Ecto neural progenitor cell (in vitro differentiated cells): ENCODE data around the gene RPL10.
A peak's percentile ranks its signal among the peaks of the same experiment; 100 is the strongest.

Experiments
- DNase-seq: peaks from one replicate; pipeline ENCODE4 v3.0.0-alpha.2; 2018; ENCODE audit warnings: low spot score

RPL10 gene

DNA sequence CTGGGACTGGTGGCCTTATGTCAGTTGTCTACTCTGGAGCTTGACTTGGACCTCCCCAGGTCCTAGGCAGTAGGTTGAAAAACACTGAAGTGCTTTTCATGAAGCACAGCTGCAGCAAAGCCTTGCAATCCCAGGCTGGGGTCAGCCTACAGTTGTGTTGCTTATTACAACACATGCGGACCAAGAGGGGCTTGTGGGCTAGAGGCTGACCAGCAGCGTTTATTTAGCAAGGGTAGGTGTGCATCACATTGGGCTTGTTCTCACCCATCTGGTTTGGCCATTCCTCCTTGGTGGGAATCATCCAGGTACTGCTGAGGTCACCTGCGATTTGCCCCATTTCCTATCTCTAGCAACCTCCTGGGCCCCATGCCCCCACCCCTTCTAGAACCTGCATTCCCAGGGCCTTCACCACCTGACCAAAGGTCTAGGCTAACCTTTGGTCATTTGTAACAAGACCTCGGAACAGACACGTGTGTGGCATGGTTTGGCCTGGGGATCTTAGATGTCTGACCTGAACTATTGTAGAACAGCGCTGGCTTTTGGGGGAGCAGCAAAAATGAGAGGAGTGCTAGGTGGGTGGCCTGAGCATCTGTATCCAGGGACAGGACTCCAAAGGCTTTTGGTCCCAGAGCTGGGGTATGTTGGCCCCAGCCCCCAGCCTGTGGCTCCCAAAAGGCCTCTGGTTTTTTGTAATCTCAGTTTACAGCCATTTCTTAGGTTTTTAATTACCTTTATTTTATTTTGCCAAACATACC is 3.0 kb downstream of the RPL10 start:
- DNase-seq, result no peak

GRCh38 chrX:154401918-154402621 is 3.9 kb downstream of the RPL10 start:
- DNase-seq, result no peak

GRCh38 chrX:154402622-154403127 is 4.5 kb downstream of the RPL10 start:
- DNase-seq, result no peak

DNA sequence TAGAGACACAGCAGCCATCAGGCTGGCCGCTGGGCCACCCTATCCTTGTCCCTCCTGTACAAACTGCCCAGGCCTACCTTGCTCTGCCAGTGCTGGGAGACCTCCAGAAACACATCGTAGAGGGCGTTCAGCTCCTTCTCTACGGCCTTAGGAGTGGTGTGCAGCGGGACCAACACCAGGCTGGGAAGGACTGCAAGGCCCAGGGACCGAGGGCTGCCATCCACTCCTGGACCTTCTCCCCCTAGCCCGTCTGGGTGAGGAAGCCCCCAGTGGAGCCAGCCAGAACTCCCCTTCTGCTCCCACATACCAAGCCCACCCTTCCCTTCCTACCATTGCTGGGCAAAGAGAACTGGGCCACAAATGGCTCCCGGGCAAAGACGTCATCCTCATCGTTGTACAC is 5.0 kb downstream of the RPL10 start:
- no peak for DNase-seq

DNA sequence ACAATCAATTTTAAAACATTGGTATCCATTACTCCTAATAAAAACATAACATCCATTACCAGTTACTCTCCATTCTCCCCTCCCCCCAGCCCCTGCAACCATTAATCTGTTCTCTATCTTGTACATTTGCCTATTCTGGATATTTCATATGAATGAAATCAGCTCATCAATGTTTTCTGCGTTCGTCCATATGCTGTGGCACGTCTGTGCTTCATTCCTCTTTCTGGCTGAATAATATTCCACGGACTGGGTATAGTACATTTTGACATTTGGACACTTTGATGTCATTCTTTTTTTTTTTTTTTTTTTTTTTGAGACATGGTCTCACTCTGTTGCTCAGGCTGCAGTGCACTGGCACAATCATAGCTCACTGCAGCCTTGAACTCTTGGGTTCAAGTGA is 5.7 kb downstream of the RPL10 start:
- DNase-seq, result no peak

DNA sequence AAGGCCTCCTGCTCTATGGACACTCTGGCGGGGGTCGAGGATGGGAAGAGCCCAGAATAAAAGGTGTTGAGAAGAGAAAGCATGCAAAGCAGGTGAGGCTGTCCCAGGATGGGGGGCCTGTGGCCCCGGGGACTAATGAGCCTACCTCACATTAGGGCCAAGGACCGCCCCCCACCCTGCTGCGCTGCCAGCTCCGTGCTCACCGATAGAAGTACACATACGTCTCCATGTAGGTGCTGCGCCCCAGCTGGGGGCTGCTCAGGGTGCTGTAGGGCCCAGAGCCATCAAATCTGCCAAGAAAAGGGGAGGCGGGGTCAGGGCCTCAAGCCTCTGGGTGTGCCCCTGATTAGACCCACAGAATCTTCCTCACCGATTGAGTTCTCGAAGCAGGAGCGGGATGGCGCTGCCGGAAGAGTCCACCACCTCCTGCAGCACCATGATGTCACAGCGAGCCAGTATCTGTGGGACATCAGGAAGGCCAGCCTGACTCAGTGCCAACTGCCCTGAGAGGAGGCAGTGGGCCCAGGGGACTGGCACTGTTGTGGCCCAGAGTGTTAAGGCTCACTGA is 6.5 kb downstream of the RPL10 start:
- no peak for DNase-seq

DNA sequence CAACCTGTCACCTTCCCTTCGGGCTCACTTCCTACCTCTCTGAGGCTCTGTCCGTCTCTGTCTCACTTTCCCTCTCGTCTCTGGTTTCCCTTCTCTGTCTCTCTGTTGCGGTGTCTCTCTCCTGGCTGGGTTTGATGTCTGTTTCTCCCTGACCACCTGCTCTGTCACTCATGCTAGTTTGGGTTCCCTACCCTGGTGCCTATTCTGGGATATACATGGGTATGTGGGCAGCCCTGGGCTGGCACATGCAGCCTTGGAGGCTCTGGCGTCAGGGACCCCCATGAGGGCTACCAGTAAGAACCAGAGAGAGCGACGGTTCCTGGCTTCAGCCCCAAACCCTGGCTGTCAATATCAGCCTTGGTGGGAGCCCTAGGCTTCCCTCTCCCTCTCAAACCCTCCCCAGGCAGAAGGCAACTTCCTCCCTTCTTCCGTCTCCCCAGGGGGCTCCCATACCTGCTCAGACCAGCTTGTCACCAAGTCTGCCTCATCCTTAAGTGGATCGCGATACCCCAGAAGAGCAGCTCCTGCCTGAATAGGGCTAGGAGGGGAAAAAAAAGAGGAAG is 10.6 kb downstream of the RPL10 start:
- no peak for DNase-seq

DNA sequence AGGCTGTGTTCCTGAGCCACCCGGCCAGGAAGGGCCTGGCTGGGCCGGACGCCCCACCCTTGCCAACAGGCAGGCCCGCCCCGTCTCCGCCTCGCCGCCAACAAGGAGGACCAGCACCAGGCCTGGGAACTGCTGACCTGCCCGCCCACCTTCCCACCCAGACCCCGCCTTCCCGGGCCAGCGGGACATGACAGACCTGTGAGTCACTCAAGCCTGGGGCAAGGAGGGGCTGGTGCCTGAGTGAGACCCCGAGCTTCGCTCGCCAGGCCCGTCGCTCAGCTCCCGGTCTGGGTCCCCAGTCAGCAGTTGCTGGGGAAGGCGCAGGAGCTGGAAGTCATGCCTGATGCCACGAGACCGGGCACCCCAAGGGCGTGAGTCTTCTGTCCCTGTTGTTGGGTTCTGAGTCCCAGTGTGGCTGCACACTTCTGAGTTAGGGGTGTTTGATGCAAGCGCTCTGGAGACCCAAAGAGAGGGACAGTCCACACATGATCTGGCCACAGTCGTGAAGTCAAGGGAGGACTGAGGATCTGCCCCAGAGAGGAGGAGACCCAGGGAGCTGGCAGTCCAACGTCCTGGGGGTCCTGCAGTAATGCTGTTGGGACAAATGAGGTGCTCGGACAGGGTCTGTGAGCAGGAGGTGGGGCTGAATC is 11.2 kb downstream of the RPL10 start, which contains the start of gene DNASE1L1:
DNASE1L1 (minus strand) TSS at position 33 of the 650 bp plus-strand sequence. CDS start 3,686 bp downstream, outside the sequence.
- peak; percentile 86 for DNase-seq

- DNase-seq, result peak; percentile 68
Observed at GRCh38 chrX:154411981-154412340, 13.8 kb downstream of the RPL10 start.

- no peak for DNase-seq
Observed at GRCh38 chrX:154412468-154412867, 14.3 kb downstream of the RPL10 start.

- no peak for DNase-seq
Observed at GRCh38 chrX:154413142-154413541, 15.0 kb downstream of the RPL10 start.

- DNase-seq, result no peak
Observed at GRCh38 chrX:154417157-154417556, 19.0 kb downstream of the RPL10 start.

GRCh38 chrX:154419189-154419588 is 21.0 kb downstream of the RPL10 start:
- no peak for DNase-seq

GRCh38 chrX:154419688-154420401 is 21.7 kb downstream of the RPL10 start:
- DNase-seq, result no peak

DNA sequence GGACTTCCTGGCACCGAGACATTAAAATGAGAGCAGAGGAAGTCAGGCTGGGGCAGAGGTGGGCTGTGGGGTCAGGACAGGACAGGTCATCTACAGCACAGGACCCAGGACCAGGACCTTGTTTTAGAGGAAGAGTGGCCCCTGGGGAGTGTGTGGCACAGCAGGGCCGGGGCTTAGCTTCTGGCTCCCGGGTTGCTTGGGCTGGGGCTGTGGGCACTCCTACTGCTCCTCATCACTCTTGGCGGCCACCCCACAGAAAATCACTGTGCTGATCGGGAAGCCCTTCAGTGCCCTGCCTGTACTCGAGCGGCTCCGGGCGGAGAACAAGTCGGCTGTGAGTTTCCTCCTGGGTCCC is 22.2 kb downstream of the RPL10 start:
- no peak for DNase-seq

DNA sequence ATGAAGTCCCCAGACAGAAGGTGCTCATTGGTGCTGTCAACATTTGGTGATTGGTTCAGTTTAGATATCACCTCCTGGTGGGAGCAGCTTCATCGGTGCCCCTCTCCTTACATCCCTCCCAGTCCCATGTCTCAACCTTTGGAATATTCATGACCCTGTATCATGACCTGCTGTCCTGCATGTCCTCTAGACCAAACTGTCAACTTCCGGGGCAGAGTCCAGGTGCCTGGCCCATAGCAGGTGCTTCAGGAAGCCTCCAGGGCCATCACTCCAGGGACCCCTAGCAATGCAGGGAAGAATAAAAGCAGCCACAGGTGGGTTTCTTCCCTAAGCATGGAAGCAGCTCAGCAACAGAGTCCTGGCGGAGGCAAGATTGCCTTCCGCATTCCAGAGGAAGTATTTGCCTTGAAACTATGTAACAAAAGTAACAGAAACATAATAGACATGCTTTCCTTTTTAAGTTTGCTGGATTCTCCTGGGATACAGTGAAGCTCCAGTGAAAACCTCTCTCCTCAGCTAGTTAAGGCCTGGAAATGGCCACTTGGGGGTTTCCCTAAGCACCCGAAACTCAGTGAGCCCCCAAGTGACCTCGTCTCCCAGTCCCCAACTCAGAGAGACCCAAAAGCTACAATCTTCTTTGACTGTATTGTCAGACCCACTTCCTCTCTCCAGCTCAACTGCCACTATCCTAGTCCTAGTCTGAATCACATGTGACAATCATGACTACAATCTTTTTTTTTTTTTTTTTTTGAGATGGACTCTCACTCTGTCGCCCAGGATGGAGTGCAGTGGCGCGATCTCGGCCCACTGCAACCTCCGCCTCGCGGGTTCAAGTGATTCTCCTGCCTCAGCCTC is 29.0 kb downstream of the RPL10 start:
- DNase-seq, result no peak

DNA sequence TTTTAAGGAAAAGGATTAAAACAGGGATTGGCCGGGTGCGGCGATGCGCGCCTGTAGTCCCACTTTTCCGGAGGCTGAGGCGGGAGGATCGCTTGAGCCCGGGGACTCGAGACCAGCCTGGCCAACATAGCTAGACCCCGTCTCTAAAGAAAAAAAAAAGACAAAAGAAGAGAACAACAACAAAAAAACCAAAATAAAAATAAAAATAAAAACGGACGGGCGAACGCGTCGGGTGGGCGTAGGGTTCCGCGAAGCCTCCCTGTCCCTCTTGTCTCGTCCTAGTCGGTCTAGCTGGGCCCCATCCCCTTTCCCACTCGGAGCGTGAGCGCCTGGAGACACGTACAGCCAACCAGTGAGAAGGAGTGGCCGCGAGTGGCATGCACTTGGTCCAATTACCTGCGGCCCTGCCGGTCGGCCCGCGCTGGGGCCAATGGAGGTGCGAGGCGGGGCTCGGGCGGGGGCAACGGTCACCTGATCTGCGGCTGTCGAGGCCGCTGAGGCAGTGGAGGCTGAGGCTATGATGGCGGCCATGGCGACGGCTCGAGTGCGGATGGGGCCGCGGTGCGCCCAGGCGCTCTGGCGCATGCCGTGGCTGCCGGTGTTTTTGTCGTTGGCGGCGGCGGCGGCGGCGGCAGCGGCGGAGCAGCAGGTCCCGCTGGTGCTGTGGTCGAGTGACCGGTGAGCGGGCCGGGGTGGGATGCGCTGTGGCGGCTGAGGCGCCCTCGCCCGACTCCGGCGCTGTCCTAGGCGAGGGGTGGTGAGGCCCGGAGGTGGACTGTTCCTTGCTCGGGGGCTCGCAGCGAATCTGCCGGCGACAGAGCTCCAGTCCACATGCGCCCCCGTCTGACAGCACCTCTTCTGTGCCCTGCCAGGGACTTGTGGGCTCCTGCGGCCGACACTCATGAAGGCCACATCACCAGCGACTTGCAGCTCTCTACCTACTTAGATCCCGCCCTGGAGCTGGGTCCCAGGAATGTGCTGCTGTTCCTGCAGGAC is 30.3 kb downstream of the RPL10 start, which contains the start of gene ATP6AP1:
ATP6AP1 (plus strand) TSS at position 502 of the 996 bp plus-strand sequence; CDS start at position 518, 16 bp downstream.
- DNase-seq, result peak; percentile 91

- DNase-seq, result no peak
Observed at GRCh38 chrX:154429711-154430110, 31.5 kb downstream of the RPL10 start.

DNA sequence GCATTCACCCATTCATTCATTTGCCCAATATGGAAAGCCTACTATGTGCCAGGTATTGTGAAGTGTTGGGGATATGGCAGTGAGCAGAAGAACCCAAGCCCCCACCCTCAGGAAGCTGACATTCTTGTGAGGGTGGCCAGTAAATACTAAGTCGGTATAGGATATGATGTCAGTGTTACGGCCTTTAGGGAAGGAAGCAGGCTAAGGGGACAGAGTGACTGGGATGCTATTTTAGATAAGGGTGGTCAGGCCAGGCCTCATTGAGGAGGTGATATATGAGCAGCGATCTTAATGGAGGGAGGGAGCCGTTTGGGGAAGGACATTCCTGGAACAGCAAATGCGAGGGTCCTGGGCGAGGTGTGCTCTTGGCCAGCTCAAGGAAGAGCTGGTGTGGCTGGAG is 32.3 kb downstream of the RPL10 start:
- DNase-seq, result no peak
